DOHH2 (cell line): ENCODE results near the gene DACH1.

Experiments used
- H3F3A ChIP-seq: fragments of 200-600 bp; sonication (generic), shearing (Covaris generic); 2 replicates; pipeline ENCODE4 v1.6.0; 2016; ENCODE audit warnings: antibody characterized with exemption, mild to moderate bottlenecking; ENCODE audit not compliant: control insufficient read depth, insufficient read depth
- H3K27ac ChIP-seq: fragments of 200-600 bp; sonication (generic); 2 replicates; pipeline ENCODE4 v1.5.1; 2014; ENCODE audit warnings: low read depth, mild to moderate bottlenecking, low read length, moderate library complexity
- H3K27me3 ChIP-seq: fragments of 200-600 bp; sonication (generic); 2 replicates; pipeline ENCODE4 v1.6.1; 2014; ENCODE audit warnings: mild to moderate bottlenecking, low read length, mixed read lengths; ENCODE audit not compliant: control insufficient read depth
- H3K36me3 ChIP-seq: fragments of 200-600 bp; sonication (generic); 2 replicates; pipeline ENCODE4 v1.6.1; 2014; ENCODE audit warnings: mild to moderate bottlenecking, low read length, moderate library complexity, mixed read lengths; ENCODE audit not compliant: control insufficient read depth
- H3K4me1 ChIP-seq: fragments of 200-600 bp; sonication (generic); 2 replicates; pipeline ENCODE4 v1.6.1; 2014; ENCODE audit warnings: mild to moderate bottlenecking, low read length, mixed read lengths; ENCODE audit not compliant: control insufficient read depth
- H3K4me2 ChIP-seq: fragments of 200-600 bp; sonication (generic); 2 replicates; pipeline ENCODE4 v1.6.0; 2014; ENCODE audit warnings: mild to moderate bottlenecking, low read length, moderate library complexity
- H3K4me3 ChIP-seq: fragments of 200-600 bp; sonication (generic); 2 replicates; pipeline ENCODE4 v1.5.1; 2014; ENCODE audit warnings: mild to moderate bottlenecking, low read length, mixed read lengths
- H3K79me2 ChIP-seq: fragments of 200-600 bp; sonication (generic); 2 replicates; pipeline ENCODE4 v1.6.1; 2014; ENCODE audit warnings: mild to moderate bottlenecking, low read length, mixed read lengths; ENCODE audit not compliant: control insufficient read depth
- H3K9me2 ChIP-seq: fragments of 200-600 bp; sonication (generic); replicated peaks from 2 replicates; pipeline ENCODE4 v1.6.1; 2014; ENCODE audit warnings: mild to moderate bottlenecking, low read length, mixed read lengths; ENCODE audit not compliant: control insufficient read depth
- H3K9me3 ChIP-seq: fragments of 200-600 bp; sonication (generic); 2 replicates; pipeline ENCODE4 v1.6.1; 2014; ENCODE audit warnings: antibody characterized with exemption, low read length, mixed read lengths; ENCODE audit not compliant: control insufficient read depth, insufficient read depth
- H4K20me1 ChIP-seq: fragments of 200-600 bp; sonication (generic); 2 replicates; pipeline ENCODE4 v1.6.0; 2014; ENCODE audit warnings: low read depth, mild to moderate bottlenecking, antibody characterized with exemption, low read length, moderate library complexity; ENCODE audit not compliant: control insufficient read depth, insufficient read depth
- EZH2phosphoT487 ChIP-seq: fragments of 200-600 bp; sonication (generic); IDR thresholded peaks from 2 replicates; pipeline ENCODE4 v1.6.1; 2017; ENCODE audit warnings: borderline replicate concordance, mild to moderate bottlenecking, antibody characterized with exemption, low read length, moderate library complexity, mixed read lengths
- TF ChIP-seq, protein P1 (sequence below): fragments of 200-600 bp; sonication (generic); IDR thresholded peaks from one replicate; pipeline ENCODE4 v1.5.1; 2014; ENCODE audit warnings: antibody characterized with exemption, mild to moderate bottlenecking, low read depth, low read length; ENCODE audit not compliant: poor library complexity, severe bottlenecking

Gene DACH1

DNA sequence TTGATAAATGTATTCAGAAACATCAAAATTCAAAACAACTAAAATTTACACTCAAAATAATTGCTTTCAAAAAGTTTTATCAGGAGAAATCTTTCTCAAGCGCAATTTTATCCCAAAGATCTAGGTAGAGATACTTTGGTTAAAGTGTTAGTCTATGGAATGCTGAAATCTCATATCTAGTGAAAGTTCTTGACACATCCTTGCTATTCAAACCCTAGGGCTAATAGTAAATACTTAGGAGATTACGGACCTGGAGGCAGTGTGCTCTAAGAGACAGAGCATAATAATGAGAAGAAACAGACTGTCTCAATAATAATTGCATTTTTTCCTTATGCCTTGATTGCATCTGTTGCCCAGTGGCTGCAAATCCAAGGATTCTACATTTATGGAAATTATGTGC, 330.8 kb downstream of the DACH1 start:
- Histone ChIP-seq H3K4me1 (no peaks in the 10 kb centered on the region), H3K27me3 (no peaks in the 10 kb centered on the region), H3K4me2 (no peak overlapping the region), H3F3A (no peaks in the 10 kb centered on the region), H3K9me3 (no peaks in the 10 kb centered on the region), H3K27ac (no peak overlapping the region), H3K4me3 (no peak overlapping the region), H3K36me3 (no peaks in the 10 kb centered on the region), H3K9me2 (no peaks in the 10 kb centered on the region), H4K20me1 (no peaks in the 10 kb centered on the region), H3K79me2 (no peaks in the 10 kb centered on the region)
- TF ChIP-seq EZH2phosphoT487 = no peak
- TF ChIP-seq, protein P1, sequence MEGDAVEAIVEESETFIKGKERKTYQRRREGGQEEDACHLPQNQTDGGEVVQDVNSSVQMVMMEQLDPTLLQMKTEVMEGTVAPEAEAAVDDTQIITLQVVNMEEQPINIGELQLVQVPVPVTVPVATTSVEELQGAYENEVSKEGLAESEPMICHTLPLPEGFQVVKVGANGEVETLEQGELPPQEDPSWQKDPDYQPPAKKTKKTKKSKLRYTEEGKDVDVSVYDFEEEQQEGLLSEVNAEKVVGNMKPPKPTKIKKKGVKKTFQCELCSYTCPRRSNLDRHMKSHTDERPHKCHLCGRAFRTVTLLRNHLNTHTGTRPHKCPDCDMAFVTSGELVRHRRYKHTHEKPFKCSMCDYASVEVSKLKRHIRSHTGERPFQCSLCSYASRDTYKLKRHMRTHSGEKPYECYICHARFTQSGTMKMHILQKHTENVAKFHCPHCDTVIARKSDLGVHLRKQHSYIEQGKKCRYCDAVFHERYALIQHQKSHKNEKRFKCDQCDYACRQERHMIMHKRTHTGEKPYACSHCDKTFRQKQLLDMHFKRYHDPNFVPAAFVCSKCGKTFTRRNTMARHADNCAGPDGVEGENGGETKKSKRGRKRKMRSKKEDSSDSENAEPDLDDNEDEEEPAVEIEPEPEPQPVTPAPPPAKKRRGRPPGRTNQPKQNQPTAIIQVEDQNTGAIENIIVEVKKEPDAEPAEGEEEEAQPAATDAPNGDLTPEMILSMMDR = no peak

DNA sequence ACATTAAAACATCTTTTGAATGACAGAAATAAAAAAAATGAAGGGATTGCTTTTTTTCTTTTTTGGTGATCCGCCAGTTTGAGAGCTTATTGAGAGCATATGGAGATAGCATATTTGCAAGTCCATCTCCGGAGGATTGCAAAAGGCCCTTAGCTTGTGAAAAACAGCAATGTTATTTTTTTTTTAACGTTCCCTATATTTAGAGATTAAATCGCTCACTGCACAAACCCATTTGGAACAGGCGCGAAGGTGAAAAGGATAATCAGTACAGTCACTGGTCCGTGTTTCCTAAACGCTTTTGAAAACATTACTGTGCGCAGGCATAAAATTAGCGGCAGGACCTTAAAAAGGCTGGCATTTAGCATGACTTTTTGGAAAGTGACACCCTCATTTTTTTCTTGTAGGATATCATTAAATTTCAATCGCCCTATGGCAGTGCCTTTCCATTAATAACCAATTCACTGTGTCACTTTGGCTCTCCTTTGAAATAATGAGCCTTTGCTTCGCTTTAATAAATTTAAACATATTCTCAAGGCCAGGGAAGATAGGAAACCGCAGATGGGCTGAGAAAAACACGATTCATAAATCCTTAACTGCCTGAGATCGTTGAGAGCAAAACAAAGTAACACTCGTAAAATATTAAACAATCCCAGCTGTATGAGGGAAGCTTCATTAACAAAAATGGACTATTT, 342.2 kb downstream of the DACH1 start:
- H3K9me2 ChIP-seq = no peaks in the 10 kb centered on the region
- no peaks in the 10 kb centered on the region for H3K4me1 ChIP-seq
- no peaks in the 10 kb centered on the region for H3K79me2 ChIP-seq
- no peak overlapping the region for H3K27ac ChIP-seq
- no peaks in the 10 kb centered on the region for H3K9me3 ChIP-seq
- H3K4me2 ChIP-seq = no peak overlapping the region
- H4K20me1 ChIP-seq = no peaks in the 10 kb centered on the region
- H3K27me3 ChIP-seq = no peaks in the 10 kb centered on the region
- H3K4me3 ChIP-seq = no peak overlapping the region
- TF ChIP-seq, protein P1 = no peak
- TF ChIP-seq EZH2phosphoT487 = no peak
- no peaks in the 10 kb centered on the region for H3F3A ChIP-seq
- H3K36me3 ChIP-seq = no peaks in the 10 kb centered on the region

DNA sequence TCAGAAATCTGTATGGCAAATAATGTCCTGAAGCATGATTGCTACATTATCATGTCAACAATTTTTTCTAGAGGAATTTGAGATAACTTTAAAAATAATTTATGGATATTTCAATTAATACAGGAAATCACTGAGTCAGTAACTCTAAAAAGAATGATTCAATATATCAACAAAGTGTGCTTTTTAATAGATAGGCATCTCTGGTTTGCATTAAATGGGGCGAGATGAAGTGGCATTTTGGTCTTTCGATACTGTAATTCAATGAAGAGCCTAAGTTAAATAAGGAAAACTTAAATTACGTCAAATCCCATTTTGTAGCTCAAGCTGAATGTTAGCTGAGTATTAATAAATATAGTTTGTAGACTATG, 342.8 kb downstream of the DACH1 start:
- Histone ChIP-seq H3K79me2 (no peaks in the 10 kb centered on the region), H3K4me1 (no peaks in the 10 kb centered on the region), H3K4me3 (no peak overlapping the region), H3K9me2 (no peaks in the 10 kb centered on the region), H3K9me3 (no peaks in the 10 kb centered on the region), H3K27me3 (no peaks in the 10 kb centered on the region), H3K36me3 (no peaks in the 10 kb centered on the region), H3K27ac (no peak overlapping the region), H3K4me2 (no peak overlapping the region), H4K20me1 (no peaks in the 10 kb centered on the region), H3F3A (no peaks in the 10 kb centered on the region)
- TF ChIP-seq, protein P1 = no peak
- no peak for TF ChIP-seq EZH2phosphoT487
